Stimulated activated CD8-positive, alpha-beta memory T cell treated with anti-CD3 and anti-CD28 coated beads, Interleukin-12 subunit alpha, Interleukin-12 subunit beta, amount 100 ng/mL, for 4 hours (primary cell): ENCODE measurements around the gene EVPL.
A peak's percentile ranks its signal among the peaks of the same experiment; 100 is the strongest.

Source experiments
- DNase-seq: peaks from one replicate; pipeline ENCODE4 v3.0.0-alpha.2; 2020; ENCODE audit warnings: low read depth

EVPL gene

GRCh38 chr17:76017481-76018339 is 9.4 kb downstream of the EVPL start:
- DNase-seq: no peak

GRCh38 chr17:76014925-76015261 is 12.2 kb downstream of the EVPL start:
- DNase-seq: no peak

DNA sequence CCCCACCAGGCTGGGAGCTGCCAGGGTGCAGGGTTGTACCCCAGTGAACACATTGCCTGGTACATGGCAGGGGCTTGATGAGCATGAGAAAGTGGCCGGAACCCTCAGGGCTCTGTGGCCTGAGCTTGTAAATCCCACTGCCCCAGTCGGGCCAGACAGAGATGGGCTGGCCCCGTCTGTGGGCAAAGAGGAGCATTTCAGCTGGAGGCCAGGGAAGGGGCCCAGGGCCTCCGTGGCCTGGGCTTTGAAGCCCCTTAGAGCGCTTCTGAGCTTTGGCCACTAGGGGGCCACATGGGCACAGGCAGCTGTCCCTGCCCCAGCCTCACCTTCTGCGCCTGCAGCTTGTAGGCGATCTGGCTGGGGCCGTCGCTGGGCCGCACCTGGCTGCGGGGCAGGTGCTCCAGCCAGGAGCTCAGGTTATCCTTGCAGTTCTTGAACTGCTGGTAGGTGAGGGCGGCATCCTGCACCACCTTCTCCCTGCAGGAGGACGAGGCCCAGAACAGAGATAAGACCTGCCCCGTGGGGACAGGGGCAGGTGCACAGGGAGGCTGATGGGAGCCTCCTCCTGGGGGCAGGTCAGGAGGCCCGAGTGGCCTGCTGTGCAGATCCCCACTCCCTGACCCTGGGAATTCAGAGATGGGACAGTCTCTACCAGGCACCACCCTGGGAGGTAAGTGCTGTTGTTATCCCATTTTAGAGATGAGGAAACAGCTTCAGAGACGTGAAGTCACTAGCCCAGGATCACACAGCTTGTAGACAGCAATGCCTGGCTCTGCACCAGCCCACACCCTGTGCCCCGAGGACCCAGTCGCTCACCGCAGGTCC is 12.8 kb downstream of the EVPL start:
- peak; percentile 58 for DNase-seq

- DNase-seq: no peak
These were observed 13.7 kb downstream of the EVPL start for GRCh38 chr17:76013377-76013932.

GRCh38 chr17:76011951-76012350 is 15.2 kb downstream of the EVPL start:
- DNase-seq: no peak

DNA sequence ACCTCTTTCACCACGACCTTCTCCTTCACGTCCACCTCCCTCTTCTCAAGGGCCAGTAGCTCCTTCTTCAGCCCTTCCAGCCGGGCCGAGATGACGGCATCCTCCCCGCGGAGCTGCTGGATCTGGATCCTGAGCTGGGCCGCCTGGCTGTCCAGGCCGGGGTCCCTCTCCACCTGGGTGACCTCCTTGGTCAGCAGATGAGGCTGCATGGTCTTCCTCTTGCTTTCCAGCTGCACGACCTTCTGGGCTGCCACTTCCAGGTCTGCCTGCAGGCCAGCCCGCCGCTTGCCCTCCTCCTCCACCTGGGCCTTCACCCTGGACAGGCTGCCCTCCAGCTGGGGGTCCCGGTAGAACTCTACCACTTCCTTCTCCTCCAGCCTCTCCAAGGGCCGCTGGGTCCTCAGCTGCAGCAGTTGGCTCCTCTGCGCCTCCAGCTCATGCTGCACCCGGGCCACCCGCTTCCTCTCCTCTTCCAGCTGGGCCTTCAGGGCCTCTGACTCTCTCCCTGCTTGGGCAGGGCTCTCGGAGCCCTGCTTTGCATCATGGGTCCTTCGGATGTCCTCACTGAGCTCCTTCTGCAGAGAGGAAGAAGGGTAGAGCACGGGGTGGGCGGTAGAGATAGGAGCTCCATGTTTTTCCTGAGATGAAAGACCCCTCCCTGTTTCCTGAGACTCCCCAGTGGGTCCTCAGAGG is 17.0 kb downstream of the EVPL start:
- DNase-seq: no peak

DNA sequence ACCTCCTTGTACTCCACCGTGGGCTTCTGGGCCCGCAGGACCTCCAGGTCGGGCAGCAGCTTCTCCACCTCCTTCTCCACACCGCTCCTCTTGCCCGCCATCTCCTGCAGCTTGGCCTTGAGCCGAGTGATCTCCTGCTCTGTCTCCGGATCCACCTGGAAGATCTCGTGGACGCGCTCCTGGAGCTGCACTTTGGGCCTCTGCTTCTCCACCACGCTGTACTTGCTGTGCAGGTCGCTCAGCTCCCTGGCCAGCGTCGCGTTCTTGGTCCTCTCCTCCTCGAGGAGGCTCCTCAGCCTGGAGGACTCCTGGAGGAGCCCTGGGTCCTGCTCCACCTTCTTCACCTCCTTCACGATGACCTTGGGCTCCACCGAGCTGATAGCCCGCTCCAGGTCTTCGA is 17.7 kb downstream of the EVPL start:
- no peak for DNase-seq

GRCh38 chr17:76008630-76009425 is 18.3 kb downstream of the EVPL start:
- DNase-seq: no peak

- no peak for DNase-seq
These were observed 18.9 kb downstream of the EVPL start for GRCh38 chr17:76008208-76008607.

- DNase-seq: no peak
These were observed 19.3 kb downstream of the EVPL start for GRCh38 chr17:76007850-76008165.

- no peak for DNase-seq
These were observed 19.8 kb downstream of the EVPL start for GRCh38 chr17:76007131-76007849.

- DNase-seq: peak; percentile 42
These were observed 21.6 kb downstream of the EVPL start for GRCh38 chr17:76005263-76006149.

- DNase-seq: no peak
These were observed 22.3 kb downstream of the EVPL start for GRCh38 chr17:76004750-76005262.

DNA sequence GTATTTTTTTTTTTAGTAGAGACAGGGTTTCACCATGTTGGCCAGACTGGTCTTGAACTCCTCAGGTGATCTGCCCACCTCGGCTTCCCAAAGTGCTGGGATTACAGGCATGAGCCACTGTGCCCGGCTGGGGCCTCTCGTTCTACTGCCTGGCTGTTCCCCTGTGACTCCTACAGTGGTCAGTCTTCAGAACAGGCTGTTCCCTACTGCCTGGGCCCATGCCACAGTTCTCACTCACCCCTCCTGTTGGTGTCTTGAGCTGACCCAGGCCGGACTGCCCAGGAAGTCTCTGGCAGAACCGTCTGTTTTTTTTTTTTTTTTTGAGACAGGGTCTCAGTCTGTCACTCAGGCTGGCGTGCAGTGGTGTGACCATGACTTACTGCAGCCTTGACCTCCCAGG is 23.2 kb downstream of the EVPL start:
- DNase-seq: no peak

GRCh38 chr17:76002100-76002499 is 25.0 kb downstream of the EVPL start:
- DNase-seq: no peak

- no peak for DNase-seq
These were observed 26.2 kb downstream of the EVPL start, which contains the start of gene CDK3 for GRCh38 chr17:76000755-76001521. Gene CDK3 (plus strand): TSS chr17:76000855. CDS start chr17:76001426, 571 bp downstream.

DNA sequence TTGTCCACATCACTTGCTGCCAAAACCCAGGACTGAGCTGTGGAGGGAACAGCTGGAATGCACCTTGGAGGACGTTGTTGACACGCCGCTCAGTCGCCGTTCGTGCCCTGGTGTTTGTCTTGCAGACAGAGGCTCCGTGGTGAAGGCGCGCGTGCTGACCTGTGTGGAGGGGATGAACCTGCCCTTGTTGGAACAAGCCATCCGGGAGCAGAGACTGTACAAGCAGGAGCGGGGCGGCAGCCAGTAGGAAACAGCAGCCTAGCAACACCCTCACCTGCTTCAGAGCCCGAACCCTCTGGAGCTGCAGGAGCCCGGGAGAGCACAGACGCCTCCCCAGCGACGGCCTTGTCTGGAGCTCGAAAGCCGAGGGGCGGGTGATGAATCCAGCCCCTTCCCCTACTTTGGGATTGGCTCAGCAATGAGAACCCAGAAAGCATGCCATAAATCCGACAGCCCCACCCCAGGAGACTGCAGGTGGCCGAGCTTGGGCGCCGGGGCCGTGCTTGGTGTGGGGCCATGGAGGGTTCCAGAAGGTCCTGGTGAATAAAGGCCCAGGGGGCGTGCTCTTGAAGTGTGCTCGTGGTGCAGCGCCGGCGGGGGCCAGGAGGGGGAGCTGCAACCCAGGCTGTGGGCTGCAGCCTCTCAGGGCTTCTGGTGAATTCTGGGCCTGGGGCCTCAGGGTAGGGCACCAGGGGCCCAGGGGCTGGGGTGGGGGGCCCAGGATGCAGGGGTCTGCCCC is 26.9 kb downstream of the EVPL start:
- DNase-seq: no peak

- no peak for DNase-seq
These were observed 28.7 kb downstream of the EVPL start for GRCh38 chr17:75998327-75998795.
